Kidney tubule cell (primary cell): ENCODE measurements around the gene DHRS7B.
A peak's percentile ranks its signal among the peaks of the same experiment; 100 is the strongest.

Source experiments
- DNase-seq: peaks from one replicate; pipeline ENCODE4 v3.0.0-alpha.2; 2018; ENCODE audit warnings: low spot score

Gene DHRS7B

GRCh38 chr17:21240369-21241055 is 113.7 kb downstream of the DHRS7B start:
- peak; percentile 72 for DNase-seq
